Activated CD4-positive, alpha-beta T cell treated with anti-CD3 and anti-CD28 coated beads, Interleukin-2, amount 50 U/mL, for 4 hours (primary cell): ENCODE data around the gene LSM5.

Experiments
- DNase-seq, 2 experiments: peaks; one replicate each; pipeline ENCODE4 v3.0.0-alpha.2; 2020

Gene LSM5

GRCh38 chr7:32459788-32460187 lies 30.4 kb downstream of the LSM5 start:
- DNase-seq: no peak

GRCh38 chr7:32458025-32458424 lies 32.2 kb downstream of the LSM5 start:
- no peak for DNase-seq

- DNase-seq: no peak
These were observed 36.7 kb downstream of the LSM5 start for GRCh38 chr7:32453341-32454011.

GRCh38 chr7:32447218-32447617 lies 43.0 kb downstream of the LSM5 start:
- DNase-seq: no peak

- DNase-seq: no peak
These were observed 53.8 kb downstream of the LSM5 start for GRCh38 chr7:32436146-32436928.
